HG02870 (cell line): ENCODE data around the gene GYS2.
"Not testable (repeated sequence)": the region's sequence is repeated elsewhere in the genome, so short reads cannot be mapped to it uniquely, and the experiment has no call there.

ENCODE experiments used
- ATAC-seq: cut with Tn5 transposase; IDR thresholded peaks from one replicate; pipeline ENCODE4 v1.9.1; 2021; ENCODE audit warnings: mild to moderate bottlenecking, moderate library complexity; ENCODE audit not compliant: unreplicated experiment

Gene GYS2

GRCh38 chr12:21604245-21605101 lies at the start of gene GYS2:
TSS of gene GYS2 (minus strand) at chr12:21604847. CDS start at chr12:21604592, 255 bp downstream.
- ATAC-seq, result no peak

GRCh38 chr12:21651821-21652220 lies 47.2 kb upstream of the GYS2 start:
- no peak for ATAC-seq

GRCh38 chr12:21650997-21651396 lies 46.4 kb upstream of the GYS2 start:
- no peak for ATAC-seq

GRCh38 chr12:21649034-21649433 lies 44.4 kb upstream of the GYS2 start:
- no peak for ATAC-seq

- no peak for ATAC-seq
Measured at GRCh38 chr12:21648378-21648777, 43.7 kb upstream of the GYS2 start.

- no peak for ATAC-seq
Measured at GRCh38 chr12:21647179-21647578, 42.5 kb upstream of the GYS2 start.

- ATAC-seq, result not testable (repeated sequence)
Measured at GRCh38 chr12:21645041-21645500, 40.4 kb upstream of the GYS2 start.

- no peak for ATAC-seq
Measured at GRCh38 chr12:21644516-21644915, 39.9 kb upstream of the GYS2 start.

GRCh38 chr12:21643758-21644157 lies 39.1 kb upstream of the GYS2 start:
- ATAC-seq, result no peak

- ATAC-seq, result peak; percentile 71
Measured at GRCh38 chr12:21642707-21643389, 38.2 kb upstream of the GYS2 start.

GRCh38 chr12:21638054-21638891 lies 33.6 kb upstream of the GYS2 start:
- no peak for ATAC-seq

GRCh38 chr12:21634245-21634644 lies 29.6 kb upstream of the GYS2 start:
- ATAC-seq, result no peak

GRCh38 chr12:21631367-21631766 lies 26.7 kb upstream of the GYS2 start:
- ATAC-seq, result no peak

- no peak for ATAC-seq
Measured at GRCh38 chr12:21627924-21628323, 23.3 kb upstream of the GYS2 start.

- ATAC-seq, result no peak
Measured at GRCh38 chr12:21618566-21618965, 13.9 kb upstream of the GYS2 start.

- ATAC-seq, result no peak
Measured at GRCh38 chr12:21617030-21617429, 12.4 kb upstream of the GYS2 start.

GRCh38 chr12:21615431-21615830 lies 10.8 kb upstream of the GYS2 start:
- no peak for ATAC-seq

- ATAC-seq, result no peak
Measured at GRCh38 chr12:21614506-21614905, 9.9 kb upstream of the GYS2 start.

GRCh38 chr12:21613931-21614330 lies 9.3 kb upstream of the GYS2 start:
- no peak for ATAC-seq

- no peak for ATAC-seq
Measured at GRCh38 chr12:21608196-21608595, 3.5 kb upstream of the GYS2 start.

GRCh38 chr12:21607701-21608100 lies 3.1 kb upstream of the GYS2 start:
- no peak for ATAC-seq
